Bronchial epithelial cell (primary cell): ENCODE data around the gene REG3A. TPM values are rescaled to one million over a fixed set of nuclear protein-coding genes. Genes with fewer than 3 reads are reported as not detected.

Experiments used
- DNase-seq: peaks from one replicate; pipeline ENCODE4 v3.0.0-alpha.2; 2010; ENCODE audit warnings: low read depth
- FAIRE-seq: peaks from 2 replicates; lab custom pipeline; 2011; peaks lifted over from hg19 to GRCh38; lab: Jason Lieb, UNC
- H3K27me3 ChIP-seq: 2 replicates; pipeline ENCODE4 v1.5.1; 2011; ENCODE audit warnings: low read length; ENCODE audit not compliant: control insufficient read depth, insufficient read depth
- H3K36me3 ChIP-seq: 2 replicates; pipeline ENCODE4 v1.5.1; 2011; ENCODE audit warnings: low read length; ENCODE audit not compliant: control insufficient read depth, insufficient read depth
- H3K4me3 ChIP-seq: 2 replicates; pipeline ENCODE4 v1.5.1; 2011; ENCODE audit warnings: mild to moderate bottlenecking, low read depth, low read length, control low read depth
- total RNA-seq: library from RNA; depleted of rRNA; stranded (reverse); fragments of >200 nt; gene quantifications from 2 replicates; pipeline ENCODE4 v1.2.1, GENCODE V29; 2014
- TF ChIP-seq, protein P1 (sequence below): IDR thresholded peaks from 2 replicates; pipeline ENCODE4 v1.5.1; 2011; ENCODE audit warnings: mild to moderate bottlenecking, moderate library complexity, low read length, control low read depth, inconsistent platforms; ENCODE audit not compliant: insufficient read depth, severe bottlenecking

The REG3A gene
- total RNA-seq, 1 donor from 2014 or later: not detected

DNA sequence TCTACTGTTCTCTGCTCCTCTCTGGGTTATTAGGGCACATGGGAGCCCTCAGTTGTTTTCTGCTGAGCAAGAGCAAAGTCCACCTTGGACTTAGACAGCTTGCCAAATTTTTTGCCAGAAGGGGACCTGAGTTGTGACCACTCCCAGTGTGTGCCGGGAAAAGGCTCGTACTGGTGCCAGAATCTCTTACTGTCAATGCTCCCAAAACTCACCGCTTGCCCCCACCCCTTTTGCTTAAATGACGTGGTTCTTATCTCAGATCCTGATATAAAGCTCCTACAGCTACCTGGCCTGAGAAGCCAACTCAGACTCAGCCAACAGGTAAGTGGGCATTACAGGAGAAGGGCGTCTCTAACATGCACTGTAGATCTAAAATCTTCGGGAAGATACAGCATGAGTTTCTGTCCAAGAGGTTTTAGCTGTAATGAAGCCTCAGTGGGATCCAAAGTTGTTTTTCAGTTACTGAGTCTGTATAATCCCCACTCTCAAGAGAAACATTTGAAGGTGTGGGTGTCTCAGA lies 39.3 kb downstream of the REG3A start, which contains the start of gene REG1A:
Gene REG1A, plus strand, starts transcription at position 295 of the 520 bp plus-strand sequence. CDS start 374 bp downstream, outside the sequence.
- TF ChIP-seq, protein P1, sequence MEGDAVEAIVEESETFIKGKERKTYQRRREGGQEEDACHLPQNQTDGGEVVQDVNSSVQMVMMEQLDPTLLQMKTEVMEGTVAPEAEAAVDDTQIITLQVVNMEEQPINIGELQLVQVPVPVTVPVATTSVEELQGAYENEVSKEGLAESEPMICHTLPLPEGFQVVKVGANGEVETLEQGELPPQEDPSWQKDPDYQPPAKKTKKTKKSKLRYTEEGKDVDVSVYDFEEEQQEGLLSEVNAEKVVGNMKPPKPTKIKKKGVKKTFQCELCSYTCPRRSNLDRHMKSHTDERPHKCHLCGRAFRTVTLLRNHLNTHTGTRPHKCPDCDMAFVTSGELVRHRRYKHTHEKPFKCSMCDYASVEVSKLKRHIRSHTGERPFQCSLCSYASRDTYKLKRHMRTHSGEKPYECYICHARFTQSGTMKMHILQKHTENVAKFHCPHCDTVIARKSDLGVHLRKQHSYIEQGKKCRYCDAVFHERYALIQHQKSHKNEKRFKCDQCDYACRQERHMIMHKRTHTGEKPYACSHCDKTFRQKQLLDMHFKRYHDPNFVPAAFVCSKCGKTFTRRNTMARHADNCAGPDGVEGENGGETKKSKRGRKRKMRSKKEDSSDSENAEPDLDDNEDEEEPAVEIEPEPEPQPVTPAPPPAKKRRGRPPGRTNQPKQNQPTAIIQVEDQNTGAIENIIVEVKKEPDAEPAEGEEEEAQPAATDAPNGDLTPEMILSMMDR: no peak
- no peaks in the 10 kb centered on the region for H3K27me3 ChIP-seq
- DNase-seq (no peak), FAIRE-seq (no peak)
- H3K4me3 ChIP-seq: no peak within 1 kb of the TSS
- H3K36me3 ChIP-seq: no peaks in the 10 kb centered on the region

DNA sequence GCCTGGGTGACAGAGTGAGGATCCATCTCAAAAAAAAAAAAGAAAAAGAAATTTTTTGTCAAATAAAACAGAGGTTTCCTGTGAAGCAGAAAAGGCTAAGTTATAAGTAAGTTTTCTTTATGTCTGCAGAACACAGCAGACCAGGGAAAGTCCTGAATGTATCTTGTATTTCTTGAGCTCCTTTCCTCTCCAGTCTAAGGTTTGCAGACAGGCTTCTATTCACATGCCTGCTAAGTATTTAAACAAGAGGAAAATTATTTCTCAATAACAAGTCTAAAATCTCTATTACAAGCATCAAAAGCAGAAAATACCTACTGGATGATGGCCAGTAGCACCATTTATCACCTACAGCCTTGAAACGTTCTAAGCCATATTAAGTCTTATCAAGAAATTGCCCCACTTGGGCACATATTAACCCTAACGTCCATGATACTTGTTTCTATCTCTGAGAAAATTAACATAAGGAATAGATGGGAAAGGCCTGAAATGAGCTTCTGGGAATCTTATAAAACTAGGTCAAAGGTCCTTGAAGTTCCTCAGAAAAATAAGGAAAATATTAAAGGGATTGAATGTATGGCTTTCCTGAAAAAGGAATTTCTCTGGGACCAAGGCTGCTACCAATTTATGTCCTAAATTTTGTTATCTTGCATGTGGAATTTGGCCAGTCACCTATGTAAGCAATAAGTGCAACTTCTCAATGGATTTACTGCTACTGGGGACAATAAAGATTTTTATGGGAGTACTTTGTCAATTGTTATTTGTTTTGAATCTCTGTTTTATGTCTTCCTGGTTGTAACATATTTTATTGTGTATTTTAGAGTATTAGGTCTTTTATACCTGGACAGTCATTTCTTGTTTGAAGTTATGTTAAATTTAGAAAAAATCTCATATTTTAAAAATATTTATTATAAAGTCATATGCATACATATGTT lies 42.3 kb downstream of the REG3A start:
- Histone ChIP-seq H3K36me3 (no peaks in the 10 kb centered on the region), H3K4me3 (no peak overlapping the region), H3K27me3 (no peaks in the 10 kb centered on the region)
- DNase-seq (no peak), FAIRE-seq (no peak)
- TF ChIP-seq, protein P1: no peak

DNA sequence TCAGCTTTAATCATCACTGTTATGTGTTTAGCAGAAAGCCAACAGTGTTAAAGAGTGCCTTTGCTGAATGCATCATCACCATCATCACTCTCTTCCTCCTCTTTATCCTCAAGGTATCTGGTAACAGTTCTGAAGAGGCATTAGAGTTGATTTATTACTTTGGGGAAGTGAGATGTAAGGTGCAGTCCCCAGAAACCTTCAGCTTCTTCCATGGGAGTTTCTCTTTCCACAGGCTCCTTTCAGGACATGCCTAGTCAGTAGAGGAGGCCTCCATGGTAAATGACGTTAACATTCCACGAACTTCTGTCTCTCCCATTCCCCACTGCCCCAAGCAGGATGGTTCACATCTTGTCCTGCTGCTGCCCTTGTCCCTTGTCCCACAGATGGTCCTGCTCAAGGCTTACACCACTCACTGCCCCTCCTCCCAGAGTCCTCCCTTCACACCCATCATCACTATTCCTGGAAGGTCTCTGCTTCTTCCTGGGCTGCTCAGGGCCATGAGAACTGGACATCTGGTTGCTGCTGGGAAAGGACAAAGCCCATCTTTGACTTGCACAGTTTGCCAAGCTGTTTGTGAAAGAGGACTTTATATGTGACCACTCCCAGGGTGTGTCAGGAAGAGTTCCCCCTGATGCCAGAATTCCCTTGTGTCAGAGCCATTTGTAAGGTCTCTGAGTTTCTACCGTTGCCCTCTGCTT lies 44.6 kb downstream of the REG3A start:
- H3K27me3 ChIP-seq: no peaks in the 10 kb centered on the region
- H3K36me3 ChIP-seq: no peaks in the 10 kb centered on the region
- DNase-seq: no peak
- no peak for FAIRE-seq
- H3K4me3 ChIP-seq: no peak overlapping the region
- TF ChIP-seq, protein P1: no peak

DNA sequence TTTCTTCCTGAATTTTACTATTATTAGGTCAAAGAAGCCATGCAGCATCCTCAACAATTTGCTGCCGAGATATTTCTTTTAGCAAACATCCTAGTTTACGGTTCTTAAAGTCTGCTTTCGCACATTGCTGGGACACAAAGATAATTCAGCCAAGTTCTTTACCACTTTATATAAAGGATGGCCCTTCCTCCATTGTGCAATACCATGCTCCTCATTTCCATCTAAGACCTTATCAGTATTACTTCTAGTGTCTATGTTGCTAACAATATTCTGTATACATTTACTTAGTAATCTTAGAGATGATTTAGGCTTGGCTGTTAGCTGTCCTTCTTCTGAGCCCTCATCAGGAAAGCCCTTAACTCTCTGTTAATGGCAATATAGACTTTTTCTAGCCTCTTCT lies 47.3 kb downstream of the REG3A start:
- no peaks in the 10 kb centered on the region for H3K27me3 ChIP-seq
- no peak overlapping the region for H3K4me3 ChIP-seq
- no peaks in the 10 kb centered on the region for H3K36me3 ChIP-seq
- FAIRE-seq (no peak), DNase-seq (no peak)
- TF ChIP-seq, protein P1: no peak

Other genes with a start within 250 kb of the REG3A start
- gene REG3G, start 134.1 kb downstream of the REG3A start, total RNA-seq: not detected in 2 replicates
- not detected in 2 replicates for gene REG1B, start 71.8 kb downstream of the REG3A start, total RNA-seq
- not detected in 2 replicates for gene REG1A, start 39.3 kb downstream of the REG3A start, total RNA-seq